ENCODE measurements around the gene LRP6. TPM values are rescaled to one million over a fixed set of nuclear protein-coding genes. Genes with fewer than 3 reads are reported as not detected.
"Not testable (repeated sequence)": the region's sequence is repeated elsewhere in the genome, so short reads cannot be mapped to it uniquely, and the experiment has no call there.

LRP6 gene
- total RNA-seq, 1 donor from 2014 or later: 23.8 TPM

GRCh38 chr12:12265571-12266388, 1.1 kb downstream of the LRP6 start:
- TF ChIP-seq, protein P1, sequence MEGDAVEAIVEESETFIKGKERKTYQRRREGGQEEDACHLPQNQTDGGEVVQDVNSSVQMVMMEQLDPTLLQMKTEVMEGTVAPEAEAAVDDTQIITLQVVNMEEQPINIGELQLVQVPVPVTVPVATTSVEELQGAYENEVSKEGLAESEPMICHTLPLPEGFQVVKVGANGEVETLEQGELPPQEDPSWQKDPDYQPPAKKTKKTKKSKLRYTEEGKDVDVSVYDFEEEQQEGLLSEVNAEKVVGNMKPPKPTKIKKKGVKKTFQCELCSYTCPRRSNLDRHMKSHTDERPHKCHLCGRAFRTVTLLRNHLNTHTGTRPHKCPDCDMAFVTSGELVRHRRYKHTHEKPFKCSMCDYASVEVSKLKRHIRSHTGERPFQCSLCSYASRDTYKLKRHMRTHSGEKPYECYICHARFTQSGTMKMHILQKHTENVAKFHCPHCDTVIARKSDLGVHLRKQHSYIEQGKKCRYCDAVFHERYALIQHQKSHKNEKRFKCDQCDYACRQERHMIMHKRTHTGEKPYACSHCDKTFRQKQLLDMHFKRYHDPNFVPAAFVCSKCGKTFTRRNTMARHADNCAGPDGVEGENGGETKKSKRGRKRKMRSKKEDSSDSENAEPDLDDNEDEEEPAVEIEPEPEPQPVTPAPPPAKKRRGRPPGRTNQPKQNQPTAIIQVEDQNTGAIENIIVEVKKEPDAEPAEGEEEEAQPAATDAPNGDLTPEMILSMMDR (conservative IDR thresholded peaks at IDR 0.05; ENCODE audit: low read depth, low read length): no peak
- DNase-seq (ENCODE audit: low read depth): no peak

DNA sequence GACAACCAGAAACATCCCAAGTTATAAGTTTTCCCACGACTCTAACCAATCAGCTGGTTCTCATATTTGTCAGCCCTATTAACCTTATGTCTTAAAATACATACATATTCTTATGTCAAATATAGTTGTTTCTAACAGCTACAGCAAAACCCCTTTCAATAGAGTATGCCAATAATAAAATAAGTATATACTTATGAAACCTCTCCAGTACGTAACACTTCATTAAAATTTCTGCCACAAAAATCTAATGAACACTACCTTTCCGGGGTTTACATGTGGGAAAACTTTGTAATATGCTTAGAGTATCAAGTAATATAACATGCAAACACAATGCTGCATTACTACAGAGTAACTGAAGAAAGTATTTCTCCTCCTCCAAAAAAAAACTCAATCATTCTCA, 1.8 kb downstream of the LRP6 start:
- TF ChIP-seq, protein P1 (conservative IDR thresholded peaks at IDR 0.05; ENCODE audit: low read depth, low read length): no peak
- no peak for DNase-seq (ENCODE audit: low read depth)
- peak overlapping the region; percentile 95 for H3K4me3 ChIP-seq (ENCODE audit: low read depth, low read length)

More at GRCh38 chr12:12265571-12266388, 1.1 kb downstream of the LRP6 start:
- peak overlapping the region; percentile 95 for H3K4me3 ChIP-seq (ENCODE audit: low read depth, low read length)

DNA sequence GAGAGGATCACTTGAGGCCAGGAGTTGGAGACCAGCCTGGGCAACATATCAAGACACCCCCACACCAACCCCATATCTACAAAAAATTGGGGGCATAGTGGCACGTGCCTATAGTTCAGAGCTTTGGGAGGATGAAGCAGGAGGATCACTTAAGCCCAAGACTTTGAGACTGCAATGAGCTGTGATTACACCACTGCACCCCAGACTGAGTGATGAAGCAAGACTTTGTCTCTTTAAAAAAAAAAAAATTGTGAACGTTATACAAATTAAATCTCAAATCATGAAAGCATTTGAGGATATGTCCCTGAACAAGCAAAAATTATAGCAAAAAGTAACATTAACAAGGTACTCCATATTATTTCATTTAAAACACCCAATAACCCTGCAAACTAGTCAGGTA, 2.9 kb downstream of the LRP6 start:
- TF ChIP-seq, protein P1 (conservative IDR thresholded peaks at IDR 0.05; ENCODE audit: low read depth, low read length): no peak
- no peak for DNase-seq (ENCODE audit: low read depth)

DNA sequence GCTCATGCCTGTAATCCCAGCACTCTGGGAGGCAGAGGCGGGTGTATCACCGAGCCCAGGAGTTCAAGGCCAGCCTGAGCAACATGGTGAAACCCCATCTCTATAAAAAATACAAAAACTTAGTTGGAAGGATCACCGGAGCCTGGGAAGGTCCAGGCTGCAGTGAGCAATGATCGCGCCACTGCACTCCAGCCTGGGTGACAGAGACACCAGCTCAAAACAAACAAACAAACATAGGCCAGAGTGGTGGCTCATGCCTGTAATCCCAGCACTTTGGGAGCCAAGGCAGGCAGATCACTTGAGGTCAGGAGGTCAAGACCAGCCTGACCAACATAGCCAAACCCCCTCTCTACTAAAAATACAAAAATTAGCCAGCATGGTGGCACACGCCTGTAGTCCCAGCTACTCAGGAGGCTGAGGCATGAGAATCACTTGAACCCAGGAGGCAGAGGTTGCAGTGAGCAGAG, 10.5 kb downstream of the LRP6 start:
- not testable (repeated sequence) for DNase-seq (ENCODE audit: low read depth); H3K4me3 ChIP-seq (ENCODE audit: low read depth, low read length)

More for the DNA sequence above, 2.9 kb downstream of the LRP6 start:
- H3K4me3 ChIP-seq (ENCODE audit: low read depth, low read length): no peak overlapping the region

DNA sequence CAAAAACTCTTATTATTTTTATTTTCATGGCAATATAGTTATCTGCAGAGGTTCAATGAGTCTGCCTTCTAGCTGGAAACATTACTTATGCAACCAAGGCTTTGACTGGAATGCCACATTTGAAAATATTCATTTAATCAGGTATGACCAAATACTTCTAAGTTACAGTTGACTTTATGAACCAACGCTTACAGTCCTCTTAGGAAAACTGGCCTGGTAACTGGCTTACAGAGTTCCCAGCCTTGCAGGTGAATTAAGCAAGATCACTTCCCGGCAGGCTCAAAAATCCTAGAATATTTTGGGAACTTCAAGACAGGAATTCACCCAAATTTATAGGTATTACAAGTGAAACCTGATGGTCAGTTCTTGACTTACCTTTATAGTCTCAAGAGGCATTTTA, 12.3 kb downstream of the LRP6 start:
- DNase-seq (ENCODE audit: low read depth): no peak
- H3K4me3 ChIP-seq (ENCODE audit: low read depth, low read length): no peak overlapping the region
- TF ChIP-seq, protein P1 (conservative IDR thresholded peaks at IDR 0.05; ENCODE audit: low read depth, low read length): no peak

DNA sequence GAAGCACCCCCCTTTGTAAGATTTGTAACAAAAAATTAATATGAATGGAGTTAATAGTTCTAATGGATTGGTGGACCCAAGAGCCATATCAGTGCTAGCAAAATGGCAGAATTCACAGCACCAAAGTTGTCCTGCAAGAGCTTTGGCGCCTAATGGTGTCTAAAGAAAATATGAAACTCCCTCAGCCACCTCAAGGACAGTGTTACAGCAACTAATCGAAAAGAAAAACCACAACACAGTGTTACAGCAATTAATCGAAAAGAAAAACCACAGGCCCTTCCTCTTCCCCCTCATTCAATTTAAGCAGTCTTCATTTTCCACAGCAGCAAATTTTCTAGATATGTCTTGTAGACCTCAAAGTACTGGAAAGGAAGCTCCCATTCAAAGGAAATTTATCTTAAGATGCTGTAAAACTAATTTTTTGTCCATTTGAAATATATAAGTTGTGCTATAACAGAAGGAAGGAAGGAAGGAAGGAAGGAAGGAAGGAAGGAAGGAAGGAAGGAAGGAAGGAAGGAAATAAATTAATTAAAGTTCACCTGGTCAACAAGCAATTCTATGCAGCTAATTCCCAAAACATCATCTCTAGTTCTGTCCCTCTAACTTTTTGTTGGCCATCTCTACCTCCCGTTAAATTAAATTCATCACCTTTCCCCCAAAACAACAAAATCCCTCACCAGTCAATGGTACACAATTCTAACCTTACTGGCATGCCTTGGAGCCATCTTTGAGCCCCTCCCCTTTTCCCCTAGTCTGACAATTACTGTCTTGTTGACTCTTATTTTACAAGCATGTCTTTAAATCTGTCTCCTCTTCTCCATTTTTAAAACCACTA, 17.4 kb downstream of the LRP6 start:
- DNase-seq (ENCODE audit: low read depth): no peak
- TF ChIP-seq, protein P1 (conservative IDR thresholded peaks at IDR 0.05; ENCODE audit: low read depth, low read length): no peak
- H3K4me3 ChIP-seq (ENCODE audit: low read depth, low read length): no peak overlapping the region

GRCh38 chr12:12247584-12247983, 19.3 kb downstream of the LRP6 start:
- no peak overlapping the region for H3K4me3 ChIP-seq (ENCODE audit: low read depth, low read length)
- TF ChIP-seq, protein P1 (conservative IDR thresholded peaks at IDR 0.05; ENCODE audit: low read depth, low read length): no peak
- DNase-seq (ENCODE audit: low read depth): no peak
